ENCODE data around the gene ZNF138.

Gene ZNF138

GRCh38 chr7:64874114-64874513, 79.9 kb downstream of the ZNF138 start:
- Histone ChIP-seq H3K36me3 (ENCODE audit: control insufficient read depth, insufficient read depth, low read length) (no peaks in the 10 kb centered on the region), H3K4me3 (replicated peaks; ENCODE audit: low read depth, low read length) (no peak overlapping the region), H3K27me3 (replicated peaks; ENCODE audit: control insufficient read depth, insufficient read depth, low read length) (no peaks in the 10 kb centered on the region)
- TF ChIP-seq CTCF (IDR thresholded peaks at IDR 0.05; ENCODE audit: insufficient read depth, low read length, poor library complexity, severe bottlenecking), result no peak
- no peak for DNase-seq (ENCODE audit: extremely low read depth, insufficient read length)

GRCh38 chr7:64874562-64875250, 80.5 kb downstream of the ZNF138 start:
- Histone ChIP-seq H3K36me3 (ENCODE audit: control insufficient read depth, insufficient read depth, low read length) (no peaks in the 10 kb centered on the region), H3K4me3 (replicated peaks; ENCODE audit: low read depth, low read length) (no peak overlapping the region), H3K27me3 (replicated peaks; ENCODE audit: control insufficient read depth, insufficient read depth, low read length) (no peaks in the 10 kb centered on the region)
- no peak for TF ChIP-seq CTCF (IDR thresholded peaks at IDR 0.05; ENCODE audit: insufficient read depth, low read length, poor library complexity, severe bottlenecking)
- no peak for DNase-seq (ENCODE audit: extremely low read depth, insufficient read length)

- H3K4me3 ChIP-seq (replicated peaks; ENCODE audit: low read depth, low read length), result no peak overlapping the region
- TF ChIP-seq CTCF (IDR thresholded peaks at IDR 0.05; ENCODE audit: insufficient read depth, low read length, poor library complexity, severe bottlenecking), result no peak
- H3K27me3 ChIP-seq (replicated peaks; ENCODE audit: control insufficient read depth, insufficient read depth, low read length), result no peaks in the 10 kb centered on the region
- no peaks in the 10 kb centered on the region for H3K36me3 ChIP-seq (ENCODE audit: control insufficient read depth, insufficient read depth, low read length)
- DNase-seq (ENCODE audit: extremely low read depth, insufficient read length), result no peak
Observed at GRCh38 chr7:64875258-64875657, 81.0 kb downstream of the ZNF138 start.

- Histone ChIP-seq H3K36me3 (ENCODE audit: control insufficient read depth, insufficient read depth, low read length) (no peaks in the 10 kb centered on the region), H3K27me3 (replicated peaks; ENCODE audit: control insufficient read depth, insufficient read depth, low read length) (no peaks in the 10 kb centered on the region), H3K4me3 (replicated peaks; ENCODE audit: low read depth, low read length) (no peak overlapping the region)
- DNase-seq (ENCODE audit: extremely low read depth, insufficient read length), result no peak
- no peak for TF ChIP-seq CTCF (IDR thresholded peaks at IDR 0.05; ENCODE audit: insufficient read depth, low read length, poor library complexity, severe bottlenecking)
Observed at GRCh38 chr7:64875658-64876406, 81.6 kb downstream of the ZNF138 start.

- no peaks in the 10 kb centered on the region for H3K27me3 ChIP-seq (replicated peaks; ENCODE audit: control insufficient read depth, insufficient read depth, low read length)
- no peak overlapping the region for H3K4me3 ChIP-seq (replicated peaks; ENCODE audit: low read depth, low read length)
- TF ChIP-seq CTCF (IDR thresholded peaks at IDR 0.05; ENCODE audit: insufficient read depth, low read length, poor library complexity, severe bottlenecking), result no peak
- DNase-seq (ENCODE audit: extremely low read depth, insufficient read length), result no peak
- no peaks in the 10 kb centered on the region for H3K36me3 ChIP-seq (ENCODE audit: control insufficient read depth, insufficient read depth, low read length)
Observed at GRCh38 chr7:64876792-64877713, 82.8 kb downstream of the ZNF138 start.
